ENCODE measurements around the gene SSBP2.
"Not testable (repeated sequence)": the region's sequence is repeated elsewhere in the genome, so short reads cannot be mapped to it uniquely, and the experiment has no call there.

Gene SSBP2

DNA sequence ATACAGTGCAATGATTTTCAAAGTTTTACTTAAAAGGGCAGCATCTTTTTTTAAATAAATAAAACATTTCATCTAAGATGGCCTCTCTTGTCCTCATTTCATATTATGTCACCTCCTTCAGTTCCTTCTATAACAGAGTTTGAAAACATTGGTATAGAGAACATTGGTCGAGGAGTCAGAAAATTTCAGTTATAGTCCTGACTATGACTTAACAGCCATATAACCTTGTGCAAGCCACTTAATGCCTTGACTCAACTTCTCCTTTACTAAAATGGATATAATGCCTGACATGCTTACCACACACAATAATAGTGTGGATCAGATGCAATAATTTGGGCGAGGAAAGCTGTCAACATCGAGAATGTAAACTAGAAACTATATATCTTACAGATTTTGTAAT, 22.6 kb downstream of the SSBP2 start:
- DNase-seq (ENCODE audit: low spot score) = no peak

- DNase-seq (ENCODE audit: low spot score) = no peak
Measured at GRCh38 chr5:81726297-81726696, 24.6 kb downstream of the SSBP2 start.

GRCh38 chr5:81724571-81724970, 26.3 kb downstream of the SSBP2 start:
- DNase-seq (ENCODE audit: low spot score) = no peak

GRCh38 chr5:81724108-81724507, 26.8 kb downstream of the SSBP2 start:
- no peak for DNase-seq (ENCODE audit: low spot score)

- DNase-seq (ENCODE audit: low spot score) = no peak
Measured at GRCh38 chr5:81721049-81721448, 29.8 kb downstream of the SSBP2 start.

DNA sequence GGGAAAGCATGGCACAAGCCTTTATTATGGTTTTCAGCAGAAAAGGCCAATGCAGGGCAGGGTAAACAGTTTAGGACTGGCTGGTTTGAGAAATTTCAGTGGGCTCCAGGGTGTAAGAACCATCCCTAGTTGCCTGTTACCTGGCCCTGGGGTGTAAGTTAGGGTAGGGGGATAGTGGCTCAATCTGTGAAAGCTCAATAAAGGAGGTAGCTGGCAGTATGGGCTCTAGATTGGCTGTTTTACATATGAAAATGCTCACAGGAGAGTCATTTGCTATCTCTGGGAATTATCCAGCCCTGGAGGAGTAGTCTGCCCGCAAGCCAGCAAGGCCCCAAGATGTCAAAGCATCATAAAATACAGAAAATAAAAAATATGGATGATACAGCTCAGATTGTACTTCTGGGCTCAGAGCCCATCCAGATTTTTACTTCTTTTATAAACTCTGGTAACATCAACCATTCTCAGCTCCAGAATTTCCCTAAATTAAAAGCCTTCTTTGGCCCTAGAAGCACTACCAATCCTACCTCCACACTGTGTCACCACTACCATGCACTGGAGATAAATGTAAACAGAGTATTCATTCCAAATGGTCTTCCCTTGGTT, 31.1 kb downstream of the SSBP2 start:
- no peak for DNase-seq (ENCODE audit: low spot score)

DNA sequence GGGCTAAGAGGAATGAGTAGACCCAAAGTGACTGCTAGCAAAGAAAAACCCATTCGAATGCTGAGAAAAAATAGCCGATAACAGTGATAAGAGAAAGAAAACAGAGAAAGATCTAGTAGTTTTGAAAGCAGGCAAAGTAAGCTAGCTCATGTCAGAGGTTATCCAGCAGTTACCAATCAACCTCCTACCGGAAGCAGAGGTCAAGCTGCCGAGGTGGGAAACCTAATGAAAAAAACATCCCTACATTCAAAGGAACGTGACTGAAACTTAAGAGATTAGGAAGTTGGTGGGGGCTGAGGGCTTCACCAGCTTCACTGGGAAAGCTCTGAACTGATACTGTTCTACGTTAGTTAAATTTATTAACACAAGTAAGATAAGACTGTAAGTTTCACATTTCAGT, 32.6 kb downstream of the SSBP2 start:
- DNase-seq (ENCODE audit: low spot score) = no peak

DNA sequence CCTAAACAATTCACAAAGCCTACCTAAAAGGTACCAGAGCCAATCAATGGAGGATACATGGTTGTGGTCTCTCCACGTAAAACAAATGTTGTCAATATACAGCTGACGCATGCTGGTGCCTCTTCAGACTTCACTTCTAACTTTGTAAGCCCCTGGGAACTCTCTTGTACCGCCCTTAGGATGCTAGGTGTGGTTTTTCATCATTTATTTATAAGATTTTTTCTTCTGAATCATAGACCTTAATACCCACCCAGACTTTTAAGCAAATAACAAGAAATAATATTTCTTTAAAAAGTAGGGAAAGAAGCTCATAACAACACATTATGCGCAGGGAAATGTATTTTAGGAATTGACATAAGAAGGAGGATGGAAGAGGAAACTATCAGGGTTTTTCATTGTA, 33.0 kb downstream of the SSBP2 start:
- DNase-seq (ENCODE audit: low spot score) = no peak

GRCh38 chr5:81717226-81717625, 33.7 kb downstream of the SSBP2 start:
- no peak for DNase-seq (ENCODE audit: low spot score)

- DNase-seq (ENCODE audit: low spot score) = not testable (repeated sequence)
Measured at GRCh38 chr5:81714076-81714475, 36.8 kb downstream of the SSBP2 start.

- no peak for DNase-seq (ENCODE audit: low spot score)
Measured at GRCh38 chr5:81708889-81709288, 42.0 kb downstream of the SSBP2 start.

DNA sequence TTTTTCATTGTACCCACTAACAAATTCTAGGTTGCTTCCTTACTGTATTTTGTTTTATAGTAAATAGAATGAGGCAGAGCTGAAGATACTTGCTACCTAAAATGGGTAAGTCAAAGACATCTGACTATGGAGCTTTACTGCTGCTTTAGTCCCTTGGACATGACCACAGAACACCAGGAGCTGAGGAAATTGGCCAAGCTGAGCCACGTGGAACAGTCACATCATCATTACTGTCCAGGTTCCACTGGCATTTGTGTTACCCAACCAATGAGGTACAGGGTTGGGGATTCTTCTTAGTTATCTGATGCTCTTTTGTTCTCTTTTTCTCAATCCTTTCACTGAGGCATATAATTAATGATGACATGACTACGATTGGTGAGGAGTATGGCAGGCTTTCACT, 47.1 kb downstream of the SSBP2 start:
- no peak for DNase-seq (ENCODE audit: low spot score)

GRCh38 chr5:81700166-81700565, 50.7 kb downstream of the SSBP2 start:
- DNase-seq (ENCODE audit: low spot score) = no peak

DNA sequence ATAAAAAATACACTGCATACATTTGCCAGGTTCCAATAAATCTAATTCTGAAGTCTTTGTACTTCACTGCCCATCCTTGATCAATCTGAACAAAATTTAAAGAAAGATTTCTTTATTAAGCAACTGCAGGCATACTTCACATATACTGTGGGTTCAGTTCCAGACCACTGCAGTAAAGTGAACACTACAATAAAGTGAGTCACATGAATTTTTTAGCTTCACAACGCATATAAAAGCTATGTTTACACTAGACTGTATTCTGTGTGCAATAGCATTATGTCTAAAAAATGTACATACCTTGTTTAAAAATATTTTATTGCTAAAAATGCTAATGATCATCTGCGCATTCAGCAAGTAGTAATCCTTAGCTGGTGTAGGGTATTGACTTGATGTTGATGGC, 52.1 kb downstream of the SSBP2 start:
- DNase-seq (ENCODE audit: low spot score) = no peak

GRCh38 chr5:81696418-81697397, 54.2 kb downstream of the SSBP2 start:
- DNase-seq (ENCODE audit: low spot score) = no peak

DNA sequence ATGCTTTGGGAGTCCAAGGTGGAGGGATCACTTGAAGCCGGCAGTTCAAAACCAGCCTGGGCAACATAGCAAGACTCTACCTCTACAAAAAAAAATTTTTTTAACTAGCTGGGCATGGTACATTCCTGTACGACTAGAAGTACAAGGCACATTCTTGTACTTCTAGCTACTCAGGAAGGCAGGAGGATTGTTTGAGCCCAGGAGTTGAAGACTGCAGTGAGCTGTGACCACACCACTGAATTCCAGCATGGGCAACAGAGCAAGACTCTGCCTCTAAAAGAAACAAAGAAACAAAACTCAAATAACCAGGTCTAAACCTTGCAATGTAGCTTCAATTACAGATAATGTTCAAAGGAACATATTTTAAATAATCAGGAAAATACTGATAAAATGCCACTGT, 56.2 kb downstream of the SSBP2 start:
- DNase-seq (ENCODE audit: low spot score) = no peak

GRCh38 chr5:81688215-81688614, 62.7 kb downstream of the SSBP2 start:
- no peak for DNase-seq (ENCODE audit: low spot score)

- DNase-seq (ENCODE audit: low spot score) = no peak
Measured at GRCh38 chr5:81687292-81687691, 63.6 kb downstream of the SSBP2 start.

- DNase-seq (ENCODE audit: low spot score) = no peak
Measured at GRCh38 chr5:81685471-81685870, 65.4 kb downstream of the SSBP2 start.

GRCh38 chr5:81679885-81680284, 71.0 kb downstream of the SSBP2 start:
- no peak for DNase-seq (ENCODE audit: low spot score)

DNA sequence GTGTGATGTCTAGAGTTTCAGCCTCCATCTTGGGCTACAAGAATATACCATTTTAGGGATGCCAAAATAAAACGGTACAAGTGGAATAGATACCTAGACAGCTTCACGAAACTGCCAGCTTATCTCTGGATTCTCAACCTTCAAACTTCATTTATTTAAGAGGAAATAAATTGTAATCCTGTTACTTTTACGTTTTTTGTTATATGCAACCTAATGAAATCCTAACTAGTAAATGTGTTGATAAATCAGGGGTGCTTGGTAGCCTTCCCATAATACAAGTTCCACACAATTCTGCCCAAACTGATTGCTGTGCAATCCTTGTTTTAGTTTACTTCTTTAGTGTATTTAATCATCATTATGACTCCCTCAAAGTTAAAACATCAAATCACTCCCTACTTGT, 75.5 kb downstream of the SSBP2 start:
- no peak for DNase-seq (ENCODE audit: low spot score)

- no peak for DNase-seq (ENCODE audit: low spot score)
Measured at GRCh38 chr5:81665795-81666194, 85.1 kb downstream of the SSBP2 start.

GRCh38 chr5:81660624-81661023, 90.3 kb downstream of the SSBP2 start:
- not testable (repeated sequence) for DNase-seq (ENCODE audit: low spot score)

GRCh38 chr5:81657386-81657785, 93.5 kb downstream of the SSBP2 start:
- no peak for DNase-seq (ENCODE audit: low spot score)

All from hematopoietic multipotent progenitor cell treated with erythropoietin and hydrocortisone succinate and interleukin-3 and kit ligand, for 17 days (in vitro differentiated cells).